ENCODE results near the gene ZBTB7C.

The ZBTB7C gene

GRCh38 chr18:48328473-48329210 lies 80.5 kb downstream of the ZBTB7C start (continued):
- TF ChIP-seq MYNN (tag by site-specific recombination; IDR thresholded peaks at IDR 0.05; ENCODE audit: borderline replicate concordance) (no peak), ZNF48 (tag by site-specific recombination; IDR thresholded peaks at IDR 0.05) (no peak), ZNF223 (tag by site-specific recombination; IDR thresholded peaks at IDR 0.05) (no peak), ZIC2 (tag by site-specific recombination; IDR thresholded peaks at IDR 0.05) (no peak), ZNF473 (tag by site-specific recombination; IDR thresholded peaks at IDR 0.05) (no peak), ZNF26 (tag by site-specific recombination; IDR thresholded peaks at IDR 0.05) (no peak), ZNF2 (tag by site-specific recombination; IDR thresholded peaks at IDR 0.05) (no peak)
- TF ChIP-seq, protein P1, sequence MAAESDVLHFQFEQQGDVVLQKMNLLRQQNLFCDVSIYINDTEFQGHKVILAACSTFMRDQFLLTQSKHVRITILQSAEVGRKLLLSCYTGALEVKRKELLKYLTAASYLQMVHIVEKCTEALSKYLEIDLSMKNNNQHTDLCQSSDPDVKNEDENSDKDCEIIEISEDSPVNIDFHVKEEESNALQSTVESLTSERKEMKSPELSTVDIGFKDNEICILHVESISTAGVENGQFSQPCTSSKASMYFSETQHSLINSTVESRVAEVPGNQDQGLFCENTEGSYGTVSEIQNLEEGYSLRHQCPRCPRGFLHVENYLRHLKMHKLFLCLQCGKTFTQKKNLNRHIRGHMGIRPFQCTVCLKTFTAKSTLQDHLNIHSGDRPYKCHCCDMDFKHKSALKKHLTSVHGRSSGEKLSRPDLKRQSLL (tag by site-specific recombination; IDR thresholded peaks at IDR 0.05): no peak
- TF ChIP-seq, protein P2, sequence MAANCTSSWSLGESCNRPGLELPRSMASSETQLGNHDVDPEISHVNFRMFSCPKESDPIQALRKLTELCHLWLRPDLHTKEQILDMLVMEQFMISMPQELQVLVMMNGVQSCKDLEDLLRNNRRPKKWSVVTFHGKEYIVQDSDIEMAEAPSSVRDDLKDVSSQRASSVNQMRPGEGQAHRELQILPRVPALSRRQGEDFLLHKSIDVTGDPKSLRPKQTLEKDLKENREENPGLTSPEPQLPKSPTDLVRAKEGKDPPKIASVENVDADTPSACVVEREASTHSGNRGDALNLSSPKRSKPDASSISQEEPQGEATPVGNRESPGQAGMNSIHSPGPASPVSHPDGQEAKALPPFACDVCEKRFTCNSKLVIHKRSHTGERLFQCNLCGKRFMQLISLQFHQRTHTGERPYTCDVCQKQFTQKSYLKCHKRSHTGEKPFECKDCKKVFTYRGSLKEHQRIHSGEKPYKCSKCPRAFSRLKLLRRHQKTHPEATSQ (tag by site-specific recombination; IDR thresholded peaks at IDR 0.05): no peak

- POLR2A ChIA-PET: no interaction called here
- CTCF ChIA-PET: interaction anchor here (0.5 kb wide), 1 partner anchor 15 kb away, joined by 3 read pairs; no protein-coding TSS in a partner anchor
- H3K27ac ChIP-seq (ENCODE audit: extremely low read depth, low read depth, low read length): no peak overlapping the region
- H3K36me3 ChIP-seq (ENCODE audit: control insufficient read depth in 2 of 2, insufficient read depth in 1 of 2, low read length in 2 of 2): no peaks in the 10 kb centered on the region
- TF ChIP-seq ZNF645 (tag by site-specific recombination; IDR thresholded peaks at IDR 0.05): no peak
- no peak for TF ChIP-seq SP7 (tag by site-specific recombination; IDR thresholded peaks at IDR 0.05)
- TF ChIP-seq IKZF3 (tag by site-specific recombination; IDR thresholded peaks at IDR 0.05): no peak
- no peak for TF ChIP-seq ZNF211 (tag by site-specific recombination; IDR thresholded peaks at IDR 0.05; ENCODE audit: low read depth)
- no peak for TF ChIP-seq ZNF274 (IDR thresholded peaks at IDR 0.05; ENCODE audit: low read length)
- TF ChIP-seq ZNF274 (tag by site-specific recombination; IDR thresholded peaks at IDR 0.05; ENCODE audit: borderline replicate concordance): no peak
- no peak for TF ChIP-seq REPIN1 (tag by site-specific recombination; IDR thresholded peaks at IDR 0.05; ENCODE audit: low read depth)
- no peak for TF ChIP-seq ZNF214 (tag by site-specific recombination; IDR thresholded peaks at IDR 0.05; ENCODE audit: borderline replicate concordance)
- TF ChIP-seq, protein P3, sequence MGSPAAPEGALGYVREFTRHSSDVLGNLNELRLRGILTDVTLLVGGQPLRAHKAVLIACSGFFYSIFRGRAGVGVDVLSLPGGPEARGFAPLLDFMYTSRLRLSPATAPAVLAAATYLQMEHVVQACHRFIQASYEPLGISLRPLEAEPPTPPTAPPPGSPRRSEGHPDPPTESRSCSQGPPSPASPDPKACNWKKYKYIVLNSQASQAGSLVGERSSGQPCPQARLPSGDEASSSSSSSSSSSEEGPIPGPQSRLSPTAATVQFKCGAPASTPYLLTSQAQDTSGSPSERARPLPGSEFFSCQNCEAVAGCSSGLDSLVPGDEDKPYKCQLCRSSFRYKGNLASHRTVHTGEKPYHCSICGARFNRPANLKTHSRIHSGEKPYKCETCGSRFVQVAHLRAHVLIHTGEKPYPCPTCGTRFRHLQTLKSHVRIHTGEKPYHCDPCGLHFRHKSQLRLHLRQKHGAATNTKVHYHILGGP (tag by site-specific recombination; IDR thresholded peaks at IDR 0.05): no peak
- TF ChIP-seq ZNF416 (tag by site-specific recombination; IDR thresholded peaks at IDR 0.05): no peak
- no peak for TF ChIP-seq ZNF391 (tag by site-specific recombination; IDR thresholded peaks at IDR 0.05; ENCODE audit: borderline replicate concordance, low read depth)
- no peak for TF ChIP-seq ZNF18 (tag by site-specific recombination; IDR thresholded peaks at IDR 0.05)
- H3K9me3 ChIP-seq (ENCODE audit: control insufficient read depth, insufficient read depth, low read depth, low read length): no peaks in the 10 kb centered on the region
- H3K4me3 ChIP-seq (ENCODE audit: low read depth, low read length): no peak overlapping the region
- peaks cover 5% of the 10 kb centered on the region; the same call in 1 of the 2 replicates for H3K4me1 ChIP-seq (ENCODE audit: control insufficient read depth, insufficient read depth, low read length)
Observed at GRCh38 chr18:48326901-48327675, 82.1 kb downstream of the ZBTB7C start.
